ENCODE results near the gene KLHL24. TPM values are rescaled to one million over a fixed set of nuclear protein-coding genes. Genes with fewer than 3 reads are reported as not detected.

Gene KLHL24
- total and polyA plus RNA-seq, 2 experiments from 2014 or later: 8.2 to 51.0 TPM

GRCh38 chr3:183590442-183590841 is 45.0 kb upstream of the KLHL24 start:
- Histone ChIP-seq H3K79me2 (replicated peaks; ENCODE audit: insufficient read depth) (no peaks in the 10 kb centered on the region), H3K27ac (ENCODE audit: low read depth) (no peak overlapping the region), H3F3A (replicated peaks; ENCODE audit: low read depth) (no peaks in the 10 kb centered on the region), H2AFZ (peak overlapping the region; percentile 83; the same call in 1 of the 2 replicates), H3K27me3 (ENCODE audit: insufficient read depth) (no peaks in the 10 kb centered on the region), H3K4me1 (ENCODE audit: insufficient read depth) (peaks cover 18% of the 10 kb centered on the region), H3K4me3 (no peak overlapping the region), H3K4me2 (no peak overlapping the region), H3K36me3 (ENCODE audit: insufficient read depth) (no peaks in the 10 kb centered on the region), H3K9me2 (ENCODE audit: insufficient read depth) (no peaks in the 10 kb centered on the region), H4K20me1 (replicated peaks; ENCODE audit: insufficient read depth) (no peaks in the 10 kb centered on the region)
- no peak overlapping the region for H3K4me3 Mint-ChIP-seq
- H3K9me3 Mint-ChIP-seq: no peaks in the 10 kb centered on the region; the same call in 2 of the 3 replicates
- peaks cover 21% of the 10 kb centered on the region for H3K4me1 Mint-ChIP-seq
- H3K27me3 Mint-ChIP-seq (ENCODE audit: insufficient read depth, low read depth, poor library complexity): no peaks in the 10 kb centered on the region
- TF ChIP-seq CREB1 (CRISPR knock-in tag; IDR thresholded peaks at IDR 0.05; ENCODE audit: low read depth) (no peak), ZNF462 (CRISPR knock-in tag; IDR thresholded peaks at IDR 0.05) (no peak)
- no peak overlapping the region for H3K27ac Mint-ChIP-seq
- no peaks in the 10 kb centered on the region for H3K36me3 Mint-ChIP-seq (ENCODE audit: low read depth)
- peak; percentile 54; the same call in 2 of the 3 replicates for ATAC-seq
- DNase-seq (ENCODE audit: low spot score): no peak

GRCh38 chr3:183591881-183592521 is 43.4 kb upstream of the KLHL24 start:
- Histone ChIP-seq H4K20me1 (replicated peaks; ENCODE audit: insufficient read depth) (no peaks in the 10 kb centered on the region), H3K79me2 (replicated peaks; ENCODE audit: insufficient read depth) (no peaks in the 10 kb centered on the region), H3K27me3 (ENCODE audit: insufficient read depth) (no peaks in the 10 kb centered on the region), H3K27ac (ENCODE audit: low read depth) (no peak overlapping the region), H3K9me2 (ENCODE audit: insufficient read depth) (no peaks in the 10 kb centered on the region), H3K4me1 (ENCODE audit: insufficient read depth) (peaks cover 18% of the 10 kb centered on the region), H3F3A (replicated peaks; ENCODE audit: low read depth) (no peaks in the 10 kb centered on the region), H2AFZ (no peak overlapping the region), H3K4me2 (peak overlapping the region; percentile 52), H3K36me3 (ENCODE audit: insufficient read depth) (no peaks in the 10 kb centered on the region), H3K4me3 (no peak overlapping the region)
- Mint-ChIP-seq H3K9me3 (no peaks in the 10 kb centered on the region; the same call in 2 of the 3 replicates), H3K27me3 (ENCODE audit: insufficient read depth, low read depth, poor library complexity) (no peaks in the 10 kb centered on the region), H3K4me3 (peak overlapping the region; percentile 35; the same call in 1 of the 3 replicates), H3K36me3 (ENCODE audit: low read depth) (no peaks in the 10 kb centered on the region), H3K4me1 (peaks cover 21% of the 10 kb centered on the region), H3K27ac (peak overlapping the region; percentile 27; the same call in 1 of the 2 replicates)
- TF ChIP-seq JUNB (IDR thresholded peaks at IDR 0.05; ENCODE audit: unreplicated experiment) (no peak), CTCF (conservative IDR thresholded peaks at IDR 0.05; ENCODE audit: low read depth in 2 of 2) (peak; percentile 45 to 67)
- peak; percentile 92 for ATAC-seq
- peak; percentile 58 for DNase-seq (ENCODE audit: low spot score)
